ENCODE data around the gene TMEM51.

Gene TMEM51

GRCh38 chr1:15153184-15153841 lies at the start of gene TMEM51:
TSS of gene TMEM51 (plus strand) at chr1:15153747. CDS start at chr1:15215088, 61,341 bp downstream.
- peak within 1 kb of the TSS; percentile 81 for H3K4me3 ChIP-seq (ENCODE audit: low read length)
- H3K36me3 ChIP-seq (ENCODE audit: control insufficient read depth, insufficient read depth, low read length): no peaks in the 10 kb centered on the region
- DNase-seq (ENCODE audit: low read depth, low spot score): peak; percentile 55
- no peaks in the 10 kb centered on the region; the same call in 1 of the 2 replicates for H3K27me3 ChIP-seq (ENCODE audit: control insufficient read depth, insufficient read depth, low read length)
- peaks cover 2% of the 10 kb centered on the region for H3K4me1 ChIP-seq (ENCODE audit: control insufficient read depth, insufficient read depth, low read length)
- H3K9me3 ChIP-seq (ENCODE audit: control insufficient read depth, insufficient read depth, low read length): no peaks in the 10 kb centered on the region
- no peak within 1 kb of the TSS for H3K27ac ChIP-seq (ENCODE audit: low read length)
- WGBS (ENCODE audit: insufficient coverage, insufficient read length): no CpG with 5 or more reads among the region's 56 CpGs

- Histone ChIP-seq H3K36me3 (ENCODE audit: control insufficient read depth, insufficient read depth, low read length) (no peaks in the 10 kb centered on the region), H3K27me3 (ENCODE audit: control insufficient read depth, insufficient read depth, low read length) (no peaks in the 10 kb centered on the region), H3K27ac (ENCODE audit: low read length) (no peak overlapping the region), H3K4me3 (ENCODE audit: low read length) (no peak overlapping the region), H3K9me3 (ENCODE audit: control insufficient read depth, insufficient read depth, low read length) (no peaks in the 10 kb centered on the region), H3K4me1 (ENCODE audit: control insufficient read depth, insufficient read depth, low read length) (peaks cover 8% of the 10 kb centered on the region)
- DNase-seq (ENCODE audit: low read depth, low spot score): no peak
- WGBS (ENCODE audit: insufficient coverage, insufficient read length): no CpG with 5 or more reads among the region's 10 CpGs
Observed at GRCh38 chr1:15103906-15104305, 49.6 kb upstream of the TMEM51 start.

GRCh38 chr1:15104768-15105167 lies 48.8 kb upstream of the TMEM51 start:
- no peaks in the 10 kb centered on the region for H3K9me3 ChIP-seq (ENCODE audit: control insufficient read depth, insufficient read depth, low read length)
- H3K4me3 ChIP-seq (ENCODE audit: low read length): no peak overlapping the region
- no peaks in the 10 kb centered on the region for H3K36me3 ChIP-seq (ENCODE audit: control insufficient read depth, insufficient read depth, low read length)
- H3K27me3 ChIP-seq (ENCODE audit: control insufficient read depth, insufficient read depth, low read length): no peaks in the 10 kb centered on the region
- peaks cover 8% of the 10 kb centered on the region for H3K4me1 ChIP-seq (ENCODE audit: control insufficient read depth, insufficient read depth, low read length)
- no peak overlapping the region for H3K27ac ChIP-seq (ENCODE audit: low read length)
- no peak for DNase-seq (ENCODE audit: low read depth, low spot score)

DNA sequence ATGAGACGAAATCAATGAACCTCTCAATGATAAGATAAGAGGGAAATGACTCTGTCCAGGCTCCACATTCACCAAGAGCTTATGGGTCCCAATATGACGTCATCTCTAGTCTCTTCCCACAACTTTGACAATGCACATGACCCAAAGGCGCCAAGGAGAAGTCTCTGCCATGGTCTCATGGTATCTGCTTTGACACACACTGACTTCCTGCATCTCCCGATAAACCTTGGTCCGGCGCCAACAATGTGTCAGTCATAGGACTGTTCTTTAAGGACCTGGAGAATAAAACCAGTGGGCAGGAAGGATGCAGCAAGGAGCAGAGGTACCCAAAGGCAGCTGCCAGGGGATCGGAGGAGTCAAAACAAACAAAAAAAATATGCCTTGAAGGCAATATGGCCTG lies 46.9 kb upstream of the TMEM51 start:
- H3K27me3 ChIP-seq (ENCODE audit: control insufficient read depth, insufficient read depth, low read length): no peaks in the 10 kb centered on the region
- DNase-seq (ENCODE audit: low read depth, low spot score): no peak
- no peak overlapping the region for H3K4me3 ChIP-seq (ENCODE audit: low read length)
- no CpG with 5 or more reads among the region's 7 CpGs for WGBS (ENCODE audit: insufficient coverage, insufficient read length)
- no peak overlapping the region for H3K27ac ChIP-seq (ENCODE audit: low read length)
- no peaks in the 10 kb centered on the region for H3K9me3 ChIP-seq (ENCODE audit: control insufficient read depth, insufficient read depth, low read length)
- H3K4me1 ChIP-seq (ENCODE audit: control insufficient read depth, insufficient read depth, low read length): peaks cover 8% of the 10 kb centered on the region
- H3K36me3 ChIP-seq (ENCODE audit: control insufficient read depth, insufficient read depth, low read length): no peaks in the 10 kb centered on the region

- H3K27me3 ChIP-seq (ENCODE audit: control insufficient read depth, insufficient read depth, low read length): no peaks in the 10 kb centered on the region
- DNase-seq (ENCODE audit: low read depth, low spot score): no peak
- H3K36me3 ChIP-seq (ENCODE audit: control insufficient read depth, insufficient read depth, low read length): no peaks in the 10 kb centered on the region
- no CpG with 5 or more reads among the region's 1 CpG for WGBS (ENCODE audit: insufficient coverage, insufficient read length)
- no peak overlapping the region for H3K4me3 ChIP-seq (ENCODE audit: low read length)
- no peaks in the 10 kb centered on the region for H3K9me3 ChIP-seq (ENCODE audit: control insufficient read depth, insufficient read depth, low read length)
- peaks cover 11% of the 10 kb centered on the region for H3K4me1 ChIP-seq (ENCODE audit: control insufficient read depth, insufficient read depth, low read length)
- H3K27ac ChIP-seq (ENCODE audit: low read length): no peak overlapping the region
Observed at GRCh38 chr1:15107058-15107687, 46.4 kb upstream of the TMEM51 start.

DNA sequence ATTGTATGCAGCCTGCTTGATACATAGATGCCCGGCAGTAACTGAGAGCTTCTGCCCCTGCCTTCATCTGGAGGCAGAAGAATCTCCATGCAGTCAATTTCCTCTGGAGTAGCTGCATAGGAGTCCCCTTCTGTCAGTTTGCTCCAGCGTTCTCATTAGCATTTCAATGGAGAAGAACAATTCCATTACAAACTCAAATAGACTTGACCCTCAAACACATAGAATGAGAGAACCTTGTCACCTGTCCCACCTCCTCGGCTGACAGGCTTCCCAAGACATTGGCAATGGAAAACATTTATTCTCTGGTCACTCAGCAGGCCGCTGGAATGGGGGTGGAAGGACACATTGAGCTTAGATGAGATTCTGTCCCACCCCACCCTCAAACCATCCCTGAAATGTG lies 45.6 kb upstream of the TMEM51 start:
- no peaks in the 10 kb centered on the region for H3K9me3 ChIP-seq (ENCODE audit: control insufficient read depth, insufficient read depth, low read length)
- no peak overlapping the region for H3K4me3 ChIP-seq (ENCODE audit: low read length)
- H3K36me3 ChIP-seq (ENCODE audit: control insufficient read depth, insufficient read depth, low read length): no peaks in the 10 kb centered on the region
- no peak overlapping the region for H3K27ac ChIP-seq (ENCODE audit: low read length)
- H3K27me3 ChIP-seq (ENCODE audit: control insufficient read depth, insufficient read depth, low read length): no peaks in the 10 kb centered on the region
- no peak for DNase-seq (ENCODE audit: low read depth, low spot score)
- WGBS (ENCODE audit: insufficient coverage, insufficient read length): no CpG with 5 or more reads among the region's 4 CpGs
- H3K4me1 ChIP-seq (ENCODE audit: control insufficient read depth, insufficient read depth, low read length): peaks cover 11% of the 10 kb centered on the region

DNA sequence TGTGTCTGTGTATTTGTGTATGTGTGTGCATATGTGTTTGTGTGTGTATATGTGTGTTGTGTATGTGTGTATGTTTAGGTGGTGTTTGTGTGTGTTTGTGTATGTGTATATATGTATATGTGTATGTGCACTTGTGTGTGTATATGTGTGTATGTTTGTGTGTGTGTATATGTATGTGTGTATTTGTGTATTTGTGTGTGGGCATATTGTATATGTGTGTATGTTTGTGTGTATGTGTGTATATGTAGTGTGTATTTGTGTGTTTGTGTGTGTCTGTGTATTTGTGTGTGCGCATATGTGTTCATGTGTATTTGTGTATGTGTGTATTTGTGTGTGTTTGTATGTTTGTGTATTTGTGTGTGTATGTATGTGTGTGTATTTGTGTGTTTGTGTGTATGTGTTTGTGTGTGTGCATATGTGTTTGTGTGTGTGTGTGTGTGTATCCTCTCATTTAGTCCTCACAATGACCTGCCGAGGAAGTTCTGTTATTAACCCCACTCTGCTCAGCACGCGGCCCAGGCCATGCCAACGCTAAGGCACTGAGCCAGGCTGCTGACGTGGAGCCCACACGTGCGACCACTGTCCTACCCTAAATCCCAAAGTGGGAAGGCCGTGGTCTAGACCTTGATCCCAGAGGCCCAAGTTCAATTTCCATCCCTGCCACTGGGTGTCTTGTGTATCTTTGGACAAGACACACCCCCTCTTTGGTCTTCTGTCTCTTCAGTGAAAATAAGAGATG lies 43.2 kb upstream of the TMEM51 start:
- H3K4me3 ChIP-seq (ENCODE audit: low read length): no peak overlapping the region
- no peaks in the 10 kb centered on the region for H3K27me3 ChIP-seq (ENCODE audit: control insufficient read depth, insufficient read depth, low read length)
- no peak for DNase-seq (ENCODE audit: low read depth, low spot score)
- peaks cover 11% of the 10 kb centered on the region for H3K4me1 ChIP-seq (ENCODE audit: control insufficient read depth, insufficient read depth, low read length)
- H3K27ac ChIP-seq (ENCODE audit: low read length): no peak overlapping the region
- H3K9me3 ChIP-seq (ENCODE audit: control insufficient read depth, insufficient read depth, low read length): no peaks in the 10 kb centered on the region
- no peaks in the 10 kb centered on the region for H3K36me3 ChIP-seq (ENCODE audit: control insufficient read depth, insufficient read depth, low read length)
- WGBS (ENCODE audit: insufficient coverage, insufficient read length): no CpG with 5 or more reads among the region's 9 CpGs

DNA sequence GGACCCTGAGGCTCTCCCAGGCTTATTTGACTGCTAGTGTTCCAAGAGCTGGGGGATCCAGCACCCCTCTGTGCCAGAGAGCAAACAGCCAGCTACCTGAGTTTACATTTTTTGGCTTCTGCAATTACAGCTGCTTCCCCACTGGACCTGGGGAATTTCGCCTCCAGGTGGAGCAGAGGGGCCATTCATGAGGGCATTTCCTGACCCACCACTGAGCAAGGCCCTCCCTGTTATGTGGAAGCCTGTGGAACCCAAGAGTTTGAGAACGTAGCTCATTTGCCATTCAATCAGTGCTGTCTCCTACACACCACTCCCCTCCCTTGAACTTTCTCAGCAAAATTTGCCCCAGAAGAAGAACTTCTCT lies 42.7 kb upstream of the TMEM51 start:
- H3K9me3 ChIP-seq (ENCODE audit: control insufficient read depth, insufficient read depth, low read length): no peaks in the 10 kb centered on the region
- no peak overlapping the region for H3K27ac ChIP-seq (ENCODE audit: low read length)
- H3K4me1 ChIP-seq (ENCODE audit: control insufficient read depth, insufficient read depth, low read length): peaks cover 11% of the 10 kb centered on the region
- no peaks in the 10 kb centered on the region for H3K36me3 ChIP-seq (ENCODE audit: control insufficient read depth, insufficient read depth, low read length)
- H3K4me3 ChIP-seq (ENCODE audit: low read length): no peak overlapping the region
- no CpG with 5 or more reads among the region's 2 CpGs for WGBS (ENCODE audit: insufficient coverage, insufficient read length)
- DNase-seq (ENCODE audit: low read depth, low spot score): no peak
- H3K27me3 ChIP-seq (ENCODE audit: control insufficient read depth, insufficient read depth, low read length): no peaks in the 10 kb centered on the region

GRCh38 chr1:15113146-15113545 lies 40.4 kb upstream of the TMEM51 start:
- WGBS (ENCODE audit: insufficient coverage, insufficient read length): no CpG with 5 or more reads among the region's 5 CpGs
- Histone ChIP-seq H3K4me1 (ENCODE audit: control insufficient read depth, insufficient read depth, low read length) (peaks cover 9% of the 10 kb centered on the region), H3K4me3 (ENCODE audit: low read length) (no peak overlapping the region), H3K27me3 (ENCODE audit: control insufficient read depth, insufficient read depth, low read length) (no peaks in the 10 kb centered on the region), H3K36me3 (ENCODE audit: control insufficient read depth, insufficient read depth, low read length) (no peaks in the 10 kb centered on the region), H3K27ac (ENCODE audit: low read length) (no peak overlapping the region), H3K9me3 (ENCODE audit: control insufficient read depth, insufficient read depth, low read length) (no peaks in the 10 kb centered on the region)
- no peak for DNase-seq (ENCODE audit: low read depth, low spot score)

DNA sequence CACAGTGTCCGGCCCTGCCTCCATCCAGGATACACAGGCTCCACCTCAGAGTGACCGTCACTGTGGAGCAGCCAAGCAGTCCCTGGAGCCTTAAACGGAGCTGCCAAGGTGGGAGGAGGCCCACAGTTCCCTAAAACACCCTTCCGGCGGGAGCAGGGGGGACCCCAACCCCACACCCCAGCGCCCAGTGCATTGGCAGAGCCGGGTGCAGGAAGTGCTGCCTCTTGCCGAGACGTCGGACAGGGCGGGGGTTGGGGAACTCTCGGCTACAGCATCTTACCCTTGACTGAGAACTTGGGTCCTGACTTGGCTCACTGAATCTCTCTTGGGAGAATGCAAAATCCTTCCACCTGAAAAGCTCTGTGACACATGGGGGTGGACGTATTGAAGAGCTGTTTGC lies 38.7 kb upstream of the TMEM51 start:
- H3K27me3 ChIP-seq (ENCODE audit: control insufficient read depth, insufficient read depth, low read length): no peaks in the 10 kb centered on the region
- H3K4me3 ChIP-seq (ENCODE audit: low read length): no peak overlapping the region
- H3K27ac ChIP-seq (ENCODE audit: low read length): no peak overlapping the region
- no CpG with 5 or more reads among the region's 13 CpGs for WGBS (ENCODE audit: insufficient coverage, insufficient read length)
- H3K4me1 ChIP-seq (ENCODE audit: control insufficient read depth, insufficient read depth, low read length): peaks cover 4% of the 10 kb centered on the region; the same call in 1 of the 2 replicates
- no peak for DNase-seq (ENCODE audit: low read depth, low spot score)
- H3K9me3 ChIP-seq (ENCODE audit: control insufficient read depth, insufficient read depth, low read length): no peaks in the 10 kb centered on the region
- no peaks in the 10 kb centered on the region for H3K36me3 ChIP-seq (ENCODE audit: control insufficient read depth, insufficient read depth, low read length)

Measured in iPS DF 6.9 (cell line).